ENCODE measurements around the gene MEOX1. TPM values are rescaled to one million over a fixed set of nuclear protein-coding genes. Genes with fewer than 3 reads are reported as not detected.

MEOX1 gene
- total and polyA plus RNA-seq, 2 of the 13 experiments (the other 11 are each of a cell fraction or from before 2014, with no cell fraction given) = not detected

DNA sequence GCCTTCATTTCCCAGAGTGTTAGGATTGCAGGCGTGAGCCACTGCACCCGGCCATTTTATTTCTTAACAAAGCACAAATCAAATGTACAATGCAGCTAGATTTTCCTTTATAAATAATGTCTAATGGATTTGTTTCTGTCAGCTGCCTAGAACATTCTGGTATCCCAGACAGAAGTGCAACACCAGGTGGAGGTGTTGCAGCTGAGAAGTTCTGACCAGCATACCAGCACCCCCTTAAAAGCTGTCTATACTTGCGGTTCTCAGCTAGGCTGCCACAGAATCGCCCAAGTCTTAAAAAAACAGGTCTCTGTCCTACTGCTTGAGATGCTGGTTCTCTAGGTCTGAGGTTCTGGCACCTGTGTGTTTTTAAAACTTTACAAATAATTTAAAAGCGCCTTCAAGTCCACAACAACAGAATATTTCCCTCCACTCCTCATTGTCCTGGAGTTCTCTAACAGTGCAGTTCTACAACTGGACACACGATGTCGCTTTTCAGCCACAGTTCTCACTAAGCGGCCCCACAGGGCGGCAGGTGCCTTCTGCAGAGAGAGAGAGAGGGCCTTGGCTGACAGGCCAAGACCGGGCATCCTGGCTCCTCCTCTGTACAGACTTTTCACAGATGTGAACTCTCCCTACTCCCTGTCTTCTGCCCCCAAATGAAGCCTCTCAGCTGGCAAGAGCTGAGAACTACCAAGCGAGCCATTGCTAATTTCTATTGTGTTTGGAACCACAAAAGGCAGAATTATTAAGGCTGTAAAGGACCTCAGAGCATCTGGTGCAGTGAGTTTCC, 32.6 kb upstream of the MEOX1 start (continued):
- TF ChIP-seq SP4 (CRISPR knock-in tag; IDR thresholded peaks at IDR 0.05) = no peak
- no peak for TF ChIP-seq KDM5B (CRISPR knock-in tag; IDR thresholded peaks at IDR 0.05; ENCODE audit: borderline replicate concordance)
- no peak for TF ChIP-seq KDM5A (IDR thresholded peaks at IDR 0.05; ENCODE audit: borderline replicate concordance, low read length)
- TF ChIP-seq, protein P1, sequence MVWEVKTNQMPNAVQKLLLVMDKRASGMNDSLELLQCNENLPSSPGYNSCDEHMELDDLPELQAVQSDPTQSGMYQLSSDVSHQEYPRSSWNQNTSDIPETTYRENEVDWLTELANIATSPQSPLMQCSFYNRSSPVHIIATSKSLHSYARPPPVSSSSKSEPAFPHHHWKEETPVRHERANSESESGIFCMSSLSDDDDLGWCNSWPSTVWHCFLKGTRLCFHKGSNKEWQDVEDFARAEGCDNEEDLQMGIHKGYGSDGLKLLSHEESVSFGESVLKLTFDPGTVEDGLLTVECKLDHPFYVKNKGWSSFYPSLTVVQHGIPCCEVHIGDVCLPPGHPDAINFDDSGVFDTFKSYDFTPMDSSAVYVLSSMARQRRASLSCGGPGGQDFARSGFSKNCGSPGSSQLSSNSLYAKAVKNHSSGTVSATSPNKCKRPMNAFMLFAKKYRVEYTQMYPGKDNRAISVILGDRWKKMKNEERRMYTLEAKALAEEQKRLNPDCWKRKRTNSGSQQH (CRISPR knock-in tag; IDR thresholded peaks at IDR 0.05; ENCODE audit: low read depth) = peak; percentile 50; the same call in 1 of the 2 replicates
- TF ChIP-seq, protein P2, sequence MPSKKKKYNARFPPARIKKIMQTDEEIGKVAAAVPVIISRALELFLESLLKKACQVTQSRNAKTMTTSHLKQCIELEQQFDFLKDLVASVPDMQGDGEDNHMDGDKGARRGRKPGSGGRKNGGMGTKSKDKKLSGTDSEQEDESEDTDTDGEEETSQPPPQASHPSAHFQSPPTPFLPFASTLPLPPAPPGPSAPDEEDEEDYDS (CRISPR knock-in tag; IDR thresholded peaks at IDR 0.05) = 0 out of 2 replicates have a peak, but pooled peaks have one; percentile 19
- TF ChIP-seq ESRRA (CRISPR knock-in tag; IDR thresholded peaks at IDR 0.05; ENCODE audit: low read depth) = no peak
- TF ChIP-seq FOXK2 (IDR thresholded peaks at IDR 0.05) = no peak
- no peak for TF ChIP-seq PCBP1 (IDR thresholded peaks at IDR 0.05; ENCODE audit: borderline replicate concordance, low read depth, low read length)
- no peak for TF ChIP-seq ZNF737 (CRISPR knock-in tag; IDR thresholded peaks at IDR 0.05; ENCODE audit: borderline replicate concordance)
- TF ChIP-seq JUN (CRISPR knock-in tag; IDR thresholded peaks at IDR 0.05) = no peak
- TF ChIP-seq, protein P3, sequence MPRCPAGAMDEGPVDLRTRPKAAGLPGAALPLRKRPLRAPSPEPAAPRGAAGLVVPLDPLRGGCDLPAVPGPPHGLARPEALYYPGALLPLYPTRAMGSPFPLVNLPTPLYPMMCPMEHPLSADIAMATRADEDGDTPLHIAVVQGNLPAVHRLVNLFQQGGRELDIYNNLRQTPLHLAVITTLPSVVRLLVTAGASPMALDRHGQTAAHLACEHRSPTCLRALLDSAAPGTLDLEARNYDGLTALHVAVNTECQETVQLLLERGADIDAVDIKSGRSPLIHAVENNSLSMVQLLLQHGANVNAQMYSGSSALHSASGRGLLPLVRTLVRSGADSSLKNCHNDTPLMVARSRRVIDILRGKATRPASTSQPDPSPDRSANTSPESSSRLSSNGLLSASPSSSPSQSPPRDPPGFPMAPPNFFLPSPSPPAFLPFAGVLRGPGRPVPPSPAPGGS (CRISPR knock-in tag; IDR thresholded peaks at IDR 0.05) = no peak
- no peak for TF ChIP-seq EEA1 (CRISPR knock-in tag; IDR thresholded peaks at IDR 0.05; ENCODE audit: borderline replicate concordance)
- 0 out of 2 replicates have a peak, but pooled peaks have one; percentile 22 for TF ChIP-seq ATF7-NPFF (CRISPR knock-in tag; IDR thresholded peaks at IDR 0.05; ENCODE audit: low read depth)
- TF ChIP-seq, protein P4, sequence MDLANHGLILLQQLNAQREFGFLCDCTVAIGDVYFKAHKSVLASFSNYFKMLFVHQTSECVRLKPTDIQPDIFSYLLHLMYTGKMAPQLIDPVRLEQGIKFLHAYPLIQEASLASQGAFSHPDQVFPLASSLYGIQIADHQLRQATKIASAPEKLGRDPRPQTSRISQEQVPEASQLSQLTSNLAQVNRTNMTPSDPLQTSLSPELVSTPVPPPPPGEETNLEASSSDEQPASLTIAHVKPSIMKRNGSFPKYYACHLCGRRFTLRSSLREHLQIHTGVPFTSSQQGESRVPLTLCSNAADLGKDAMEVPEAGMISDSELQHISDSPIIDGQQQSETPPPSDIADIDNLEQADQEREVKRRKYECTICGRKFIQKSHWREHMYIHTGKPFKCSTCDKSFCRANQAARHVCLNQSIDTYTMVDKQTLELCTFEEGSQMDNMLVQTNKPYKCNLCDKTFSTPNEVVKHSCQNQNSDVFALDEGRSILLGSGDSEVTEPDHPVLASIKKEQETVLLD (CRISPR knock-in tag; IDR thresholded peaks at IDR 0.05; ENCODE audit: low read depth) = no peak
- TF ChIP-seq TCF7 (IDR thresholded peaks at IDR 0.05; ENCODE audit: low read depth) = no peak
- no peak for TF ChIP-seq CEBPG (CRISPR knock-in tag; IDR thresholded peaks at IDR 0.05)
- TF ChIP-seq SRY (CRISPR knock-in tag; IDR thresholded peaks at IDR 0.05) = no peak
- TF ChIP-seq ZNF251 (CRISPR knock-in tag; IDR thresholded peaks at IDR 0.05) = no peak
- TF ChIP-seq KLF6 (CRISPR knock-in tag; IDR thresholded peaks at IDR 0.05) = peak; percentile 59; the same call in 1 of the 2 replicates
- TF ChIP-seq, protein P5, sequence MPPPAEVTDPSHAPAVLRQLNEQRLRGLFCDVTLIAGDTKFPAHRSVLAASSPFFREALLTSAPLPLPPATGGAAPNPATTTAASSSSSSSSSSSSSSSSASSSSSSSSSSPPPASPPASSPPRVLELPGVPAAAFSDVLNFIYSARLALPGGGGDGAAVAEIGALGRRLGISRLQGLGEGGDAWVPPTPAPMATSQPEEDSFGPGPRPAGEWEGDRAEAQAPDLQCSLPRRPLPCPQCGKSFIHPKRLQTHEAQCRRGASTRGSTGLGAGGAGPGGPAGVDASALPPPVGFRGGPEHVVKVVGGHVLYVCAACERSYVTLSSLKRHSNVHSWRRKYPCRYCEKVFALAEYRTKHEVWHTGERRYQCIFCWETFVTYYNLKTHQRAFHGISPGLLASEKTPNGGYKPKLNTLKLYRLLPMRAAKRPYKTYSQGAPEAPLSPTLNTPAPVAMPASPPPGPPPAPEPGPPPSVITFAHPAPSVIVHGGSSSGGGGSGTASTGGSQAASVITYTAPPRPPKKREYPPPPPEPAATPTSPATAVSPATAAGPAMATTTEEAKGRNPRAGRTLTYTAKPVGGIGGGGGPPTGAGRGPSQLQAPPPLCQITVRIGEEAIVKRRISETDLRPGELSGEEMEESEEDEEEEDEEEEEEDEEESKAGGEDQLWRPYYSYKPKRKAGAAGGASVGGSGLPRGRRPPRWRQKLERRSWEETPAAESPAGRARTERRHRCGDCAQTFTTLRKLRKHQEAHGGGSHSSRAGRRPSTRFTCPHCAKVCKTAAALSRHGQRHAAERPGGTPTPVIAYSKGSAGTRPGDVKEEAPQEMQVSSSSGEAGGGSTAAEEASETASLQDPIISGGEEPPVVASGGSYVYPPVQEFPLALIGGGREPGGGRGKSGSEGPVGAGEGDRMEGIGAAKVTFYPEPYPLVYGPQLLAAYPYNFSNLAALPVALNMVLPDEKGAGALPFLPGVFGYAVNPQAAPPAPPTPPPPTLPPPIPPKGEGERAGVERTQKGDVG (CRISPR knock-in tag; IDR thresholded peaks at IDR 0.05; ENCODE audit: borderline replicate concordance) = no peak
- TF ChIP-seq SETDB1 (CRISPR knock-in tag; IDR thresholded peaks at IDR 0.05; ENCODE audit: borderline replicate concordance) = no peak
- no peak for TF ChIP-seq SIN3B (IDR thresholded peaks at IDR 0.05; ENCODE audit: low read length)
- no peak for TF ChIP-seq ZNF564 (CRISPR knock-in tag; IDR thresholded peaks at IDR 0.05)
